ENCODE measurements around the gene TBK1.

The TBK1 gene

GRCh38 chr12:64452559-64453329, 824 bp downstream of the TBK1 start:
- DNase-seq: peak; percentile 94 to 98

DNA sequence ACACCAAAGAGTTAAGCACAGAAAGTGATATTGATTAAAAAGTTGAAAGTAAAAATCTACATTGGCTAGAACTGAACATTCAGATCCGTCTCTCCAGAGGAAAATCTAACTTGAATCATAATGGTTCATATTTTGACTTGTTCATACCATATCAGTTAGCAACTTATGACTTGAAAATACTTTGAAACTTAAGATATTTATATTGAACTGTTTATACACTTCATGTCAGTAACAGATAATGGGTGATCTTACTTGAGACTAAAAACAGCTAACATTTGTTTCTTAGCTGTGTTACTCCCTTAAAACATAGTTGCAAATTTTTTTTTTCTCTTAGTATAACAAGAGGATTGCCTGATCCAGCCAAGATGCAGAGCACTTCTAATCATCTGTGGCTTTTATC, 3.6 kb downstream of the TBK1 start:
- no peak for DNase-seq

GRCh38 chr12:64456119-64456518, 4.2 kb downstream of the TBK1 start:
- no peak for DNase-seq

GRCh38 chr12:64457032-64457431, 5.1 kb downstream of the TBK1 start:
- peak; percentile 78 to 79 for DNase-seq

- no peak for DNase-seq
Observed at GRCh38 chr12:64457466-64457865, 5.5 kb downstream of the TBK1 start.

DNA sequence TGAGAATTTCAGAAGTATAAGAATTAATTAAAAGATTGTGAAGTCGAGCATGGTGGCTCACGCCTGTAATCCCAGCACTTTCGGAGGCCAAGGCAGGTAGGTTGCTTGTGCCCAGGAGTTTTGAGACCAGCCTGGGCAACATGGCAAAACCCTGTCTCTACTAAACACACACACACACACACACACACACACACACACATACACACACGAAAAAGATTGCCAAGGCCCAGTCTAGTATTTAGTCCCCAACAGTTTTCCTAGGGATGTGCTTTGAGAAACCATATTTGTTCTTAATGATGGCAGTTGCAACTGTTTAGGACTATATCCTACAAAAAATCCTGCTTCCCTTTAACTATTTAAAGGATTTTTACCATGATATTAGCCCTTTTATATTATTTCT, 6.0 kb downstream of the TBK1 start:
- no peak for DNase-seq

GRCh38 chr12:64459394-64459891, 7.5 kb downstream of the TBK1 start:
- DNase-seq: peak in 1 of 2 donors; percentile 18

GRCh38 chr12:64461634-64462414, 9.9 kb downstream of the TBK1 start:
- peak in 1 of 2 donors; percentile 45 for DNase-seq

GRCh38 chr12:64466178-64466577, 14.3 kb downstream of the TBK1 start:
- no peak for DNase-seq

DNA sequence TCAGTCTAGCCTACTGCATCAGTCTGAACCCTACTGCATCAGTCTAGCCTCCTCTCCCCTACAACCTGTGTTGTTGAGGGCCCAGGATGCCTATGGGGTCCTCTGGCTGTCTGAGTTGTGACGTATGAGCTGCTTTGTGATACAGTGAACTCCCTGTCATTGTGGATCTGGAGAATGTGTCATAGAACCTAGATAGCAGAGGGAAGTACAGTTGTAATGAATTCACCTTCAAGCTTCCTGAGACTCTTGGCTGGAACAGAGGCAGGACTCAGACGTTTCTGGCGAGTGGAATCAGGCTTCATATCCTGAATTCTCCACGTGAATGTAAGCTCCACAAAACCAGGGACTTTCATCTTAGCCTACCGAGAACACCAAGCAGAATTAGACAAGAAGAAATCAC, 17.0 kb downstream of the TBK1 start:
- no peak for DNase-seq

GRCh38 chr12:64469455-64470142, 17.7 kb downstream of the TBK1 start:
- DNase-seq: no peak

- DNase-seq: no peak
Observed at GRCh38 chr12:64470495-64470894, 18.6 kb downstream of the TBK1 start.

DNA sequence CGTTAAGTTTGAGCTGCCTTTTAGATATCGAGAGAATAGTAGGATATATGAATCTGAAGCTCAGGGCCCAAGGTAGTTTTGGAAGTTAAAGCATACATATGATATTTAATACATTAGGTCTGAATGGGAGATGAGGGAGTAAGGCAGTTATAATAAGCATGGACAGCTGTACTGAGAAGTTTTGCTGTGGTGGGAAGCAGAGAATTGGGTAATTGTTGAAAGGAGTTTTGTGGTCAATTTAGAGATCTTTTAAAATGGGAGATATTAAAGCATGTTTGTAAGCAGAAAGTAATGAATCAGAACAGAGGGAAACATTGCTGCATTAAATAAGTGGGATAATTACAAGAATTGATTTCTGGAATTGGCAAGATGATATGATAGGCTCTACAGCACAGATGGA, 21.3 kb downstream of the TBK1 start:
- DNase-seq: no peak

DNA sequence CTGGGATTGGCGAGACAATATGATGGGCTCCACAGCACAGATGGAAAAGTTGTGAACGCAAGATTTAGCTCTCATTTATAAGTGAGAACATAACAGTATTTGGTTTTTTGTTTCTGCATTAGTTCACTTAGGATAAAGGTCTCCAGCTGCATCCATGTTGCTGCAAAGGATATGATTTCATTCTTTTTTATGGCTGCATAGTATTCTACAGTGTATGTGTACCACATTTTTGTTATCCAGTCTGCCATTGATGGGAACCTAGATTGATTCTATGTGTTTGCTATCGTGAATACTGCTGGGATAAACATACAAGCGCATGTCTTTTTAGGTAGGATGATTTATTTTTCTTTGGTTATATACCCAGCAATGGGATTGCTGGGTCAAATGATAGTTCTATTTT, 23.6 kb downstream of the TBK1 start:
- DNase-seq: no peak

GRCh38 chr12:64476844-64477243, 24.9 kb downstream of the TBK1 start:
- DNase-seq: no peak

DNA sequence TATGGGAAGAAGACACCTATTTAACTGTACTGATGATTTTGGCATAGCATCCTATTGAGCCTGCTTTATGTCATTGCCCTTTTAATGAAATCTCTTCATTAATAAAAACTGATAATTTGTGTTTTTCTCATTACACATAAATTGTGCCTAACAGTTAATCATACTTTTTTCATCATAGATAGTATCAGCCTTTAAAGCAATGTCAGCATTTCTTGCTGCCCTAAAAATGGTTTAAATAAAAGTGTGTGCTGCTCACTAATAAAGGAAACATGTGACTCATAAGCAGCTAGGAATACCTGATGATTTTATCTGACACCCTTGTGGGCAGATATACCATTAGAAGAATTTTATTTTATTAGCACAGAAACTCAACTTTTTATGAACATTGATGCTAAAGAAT, 26.7 kb downstream of the TBK1 start:
- DNase-seq: no peak

DNA sequence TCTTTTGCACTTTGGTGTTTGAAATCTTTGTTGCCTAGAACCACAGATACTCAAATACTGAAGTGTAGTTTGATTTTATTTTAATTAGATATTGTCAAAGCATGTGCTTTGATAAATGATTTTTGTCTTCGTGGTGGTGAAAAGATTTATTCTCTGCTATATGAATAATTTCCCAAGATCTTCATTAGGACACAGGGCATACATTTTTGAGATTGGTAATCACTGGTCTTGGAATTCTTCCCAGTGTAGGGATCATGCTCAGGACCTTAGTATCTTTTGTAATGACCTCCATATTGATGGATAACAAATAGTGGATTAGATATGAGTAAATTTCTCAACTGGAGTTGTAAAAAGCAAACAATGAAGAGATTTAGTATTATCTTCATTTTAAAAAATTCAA, 28.2 kb downstream of the TBK1 start:
- no peak for DNase-seq

- no peak for DNase-seq
Observed at GRCh38 chr12:64486657-64487056, 34.7 kb downstream of the TBK1 start.

DNA sequence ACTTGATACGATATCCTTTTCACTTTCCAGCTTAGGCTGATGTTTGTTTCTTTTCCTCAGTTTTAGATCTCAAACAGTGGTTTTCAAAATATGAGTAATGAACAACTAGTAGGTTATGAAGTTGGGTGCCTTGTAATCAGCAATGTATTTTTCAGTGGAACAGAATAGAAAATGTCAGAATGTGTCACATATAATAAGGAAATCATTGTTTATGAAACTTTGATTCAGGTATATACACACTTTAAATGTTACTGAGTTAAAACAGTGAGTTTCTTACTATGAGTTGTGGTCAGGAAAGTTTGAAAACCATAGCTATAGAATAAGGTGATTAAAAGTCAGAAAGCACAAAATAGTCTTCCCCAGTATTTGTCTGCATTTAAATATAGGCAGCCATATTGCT, 39.8 kb downstream of the TBK1 start:
- no peak for DNase-seq

- no peak for DNase-seq
Observed at GRCh38 chr12:64493513-64493912, 41.6 kb downstream of the TBK1 start.

DNA sequence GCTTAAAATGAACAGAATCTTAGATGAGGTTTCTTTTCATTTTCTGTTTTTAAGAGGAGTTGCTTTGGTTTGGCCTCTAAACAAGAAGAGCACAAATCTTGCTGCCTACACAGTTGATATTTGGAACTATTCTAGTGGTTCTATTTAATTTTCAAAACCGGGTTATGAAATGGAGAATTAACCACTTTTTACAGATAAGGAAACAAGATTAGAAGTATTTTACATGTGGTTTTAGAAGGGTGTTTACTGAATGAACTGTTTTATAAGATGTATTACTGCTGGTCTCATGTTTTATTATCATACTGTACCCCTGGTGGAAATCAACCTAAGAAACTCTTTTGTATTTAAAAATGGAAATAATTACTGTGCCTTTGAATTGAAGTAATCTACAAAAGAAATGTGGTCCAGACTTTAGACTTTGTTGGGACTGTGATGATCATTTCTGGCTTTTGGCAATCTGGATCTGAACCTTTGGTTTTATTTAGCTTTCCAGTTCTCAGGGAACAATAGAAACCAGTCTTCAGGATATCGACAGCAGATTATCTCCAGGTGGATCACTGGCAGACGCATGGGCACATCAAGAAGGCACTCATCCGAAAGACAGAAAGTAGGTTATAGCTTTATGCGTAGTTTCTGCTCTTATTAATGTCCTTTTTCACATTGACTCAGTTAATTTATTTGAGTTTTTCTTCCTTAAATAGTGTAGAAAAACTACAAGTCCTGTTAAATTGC, 43.2 kb downstream of the TBK1 start:
- no peak for DNase-seq

GRCh38 chr12:64496839-64497400, 45.0 kb downstream of the TBK1 start:
- DNase-seq: no peak

- no peak for DNase-seq
Observed at GRCh38 chr12:64497484-64497883, 45.6 kb downstream of the TBK1 start.
